ENCODE results near the gene SECTM1. TPM values are rescaled to one million over a fixed set of nuclear protein-coding genes. Genes with fewer than 3 reads are reported as not detected.

SECTM1 gene
- total and polyA plus RNA-seq, 9 of the 15 experiments (the other 6 are each of a cell fraction or from before 2014, with no cell fraction given): 0.11 to 0.46 (median 0.18) TPM; not detected in 6

DNA sequence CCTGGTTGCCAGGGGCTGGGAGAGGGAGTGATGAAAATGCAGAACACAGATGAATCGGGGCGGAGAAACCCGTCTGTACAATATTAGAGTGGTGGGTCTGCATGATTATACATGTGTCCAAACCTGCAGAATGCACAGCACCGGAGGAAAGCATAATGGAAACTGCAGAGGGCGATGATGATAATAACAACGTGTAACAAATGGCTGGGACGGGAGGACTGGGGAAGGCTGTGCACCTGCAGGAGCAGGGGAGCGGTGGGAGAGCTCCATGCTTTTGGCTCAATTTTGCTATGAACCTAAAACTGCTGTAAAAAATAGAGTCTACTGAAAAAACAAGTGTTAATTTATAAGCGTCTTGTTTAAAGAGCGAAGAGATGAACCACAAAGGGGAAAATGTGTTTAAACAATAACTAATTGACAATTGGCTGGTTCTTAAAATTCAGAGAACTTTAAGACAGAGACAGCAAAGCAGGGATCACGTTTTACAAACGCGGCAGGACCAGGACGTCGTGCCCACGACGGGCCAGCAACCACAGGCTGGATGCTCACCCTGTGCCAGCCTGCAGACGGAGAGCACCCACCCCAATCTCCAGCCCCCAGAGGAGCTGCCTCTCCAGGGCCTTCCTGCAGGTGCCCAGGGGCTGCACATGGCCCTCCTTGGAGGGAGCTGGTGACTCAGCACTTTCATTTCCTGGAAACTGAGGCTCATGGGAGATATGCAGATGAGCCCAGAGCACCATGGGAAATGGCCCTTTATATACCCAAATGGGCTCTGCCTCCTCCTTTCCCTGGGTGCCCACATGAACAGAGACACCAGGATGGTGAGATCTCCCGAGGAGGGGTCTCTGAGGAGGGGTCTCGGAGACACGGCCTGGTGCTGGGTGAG, 25.1 kb upstream of the SECTM1 start, which contains the start of gene TEX19 (continued):
- TF ChIP-seq, protein P1, sequence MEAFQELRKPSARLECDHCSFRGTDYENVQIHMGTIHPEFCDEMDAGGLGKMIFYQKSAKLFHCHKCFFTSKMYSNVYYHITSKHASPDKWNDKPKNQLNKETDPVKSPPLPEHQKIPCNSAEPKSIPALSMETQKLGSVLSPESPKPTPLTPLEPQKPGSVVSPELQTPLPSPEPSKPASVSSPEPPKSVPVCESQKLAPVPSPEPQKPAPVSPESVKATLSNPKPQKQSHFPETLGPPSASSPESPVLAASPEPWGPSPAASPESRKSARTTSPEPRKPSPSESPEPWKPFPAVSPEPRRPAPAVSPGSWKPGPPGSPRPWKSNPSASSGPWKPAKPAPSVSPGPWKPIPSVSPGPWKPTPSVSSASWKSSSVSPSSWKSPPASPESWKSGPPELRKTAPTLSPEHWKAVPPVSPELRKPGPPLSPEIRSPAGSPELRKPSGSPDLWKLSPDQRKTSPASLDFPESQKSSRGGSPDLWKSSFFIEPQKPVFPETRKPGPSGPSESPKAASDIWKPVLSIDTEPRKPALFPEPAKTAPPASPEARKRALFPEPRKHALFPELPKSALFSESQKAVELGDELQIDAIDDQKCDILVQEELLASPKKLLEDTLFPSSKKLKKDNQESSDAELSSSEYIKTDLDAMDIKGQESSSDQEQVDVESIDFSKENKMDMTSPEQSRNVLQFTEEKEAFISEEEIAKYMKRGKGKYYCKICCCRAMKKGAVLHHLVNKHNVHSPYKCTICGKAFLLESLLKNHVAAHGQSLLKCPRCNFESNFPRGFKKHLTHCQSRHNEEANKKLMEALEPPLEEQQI (IDR thresholded peaks at IDR 0.05): 0 out of 2 replicates have a peak, but pooled peaks have one; percentile 33
- no peak for TF ChIP-seq TCF15 (CRISPR knock-in tag; IDR thresholded peaks at IDR 0.05)
- no peak for TF ChIP-seq TCFL5 (CRISPR knock-in tag; conservative IDR thresholded peaks at IDR 0.05)
- peak; percentile 65; the same call in 1 of the 2 replicates for TF ChIP-seq MTA3 (IDR thresholded peaks at IDR 0.05; ENCODE audit: borderline replicate concordance)
- TF ChIP-seq CREM (IDR thresholded peaks at IDR 0.05; ENCODE audit: low read depth): peak; percentile 14; the same call in 1 of the 2 replicates
- TF ChIP-seq MEF2D (tag; conservative IDR thresholded peaks at IDR 0.05; ENCODE audit: low read depth): no peak
- TF ChIP-seq, protein P2, sequence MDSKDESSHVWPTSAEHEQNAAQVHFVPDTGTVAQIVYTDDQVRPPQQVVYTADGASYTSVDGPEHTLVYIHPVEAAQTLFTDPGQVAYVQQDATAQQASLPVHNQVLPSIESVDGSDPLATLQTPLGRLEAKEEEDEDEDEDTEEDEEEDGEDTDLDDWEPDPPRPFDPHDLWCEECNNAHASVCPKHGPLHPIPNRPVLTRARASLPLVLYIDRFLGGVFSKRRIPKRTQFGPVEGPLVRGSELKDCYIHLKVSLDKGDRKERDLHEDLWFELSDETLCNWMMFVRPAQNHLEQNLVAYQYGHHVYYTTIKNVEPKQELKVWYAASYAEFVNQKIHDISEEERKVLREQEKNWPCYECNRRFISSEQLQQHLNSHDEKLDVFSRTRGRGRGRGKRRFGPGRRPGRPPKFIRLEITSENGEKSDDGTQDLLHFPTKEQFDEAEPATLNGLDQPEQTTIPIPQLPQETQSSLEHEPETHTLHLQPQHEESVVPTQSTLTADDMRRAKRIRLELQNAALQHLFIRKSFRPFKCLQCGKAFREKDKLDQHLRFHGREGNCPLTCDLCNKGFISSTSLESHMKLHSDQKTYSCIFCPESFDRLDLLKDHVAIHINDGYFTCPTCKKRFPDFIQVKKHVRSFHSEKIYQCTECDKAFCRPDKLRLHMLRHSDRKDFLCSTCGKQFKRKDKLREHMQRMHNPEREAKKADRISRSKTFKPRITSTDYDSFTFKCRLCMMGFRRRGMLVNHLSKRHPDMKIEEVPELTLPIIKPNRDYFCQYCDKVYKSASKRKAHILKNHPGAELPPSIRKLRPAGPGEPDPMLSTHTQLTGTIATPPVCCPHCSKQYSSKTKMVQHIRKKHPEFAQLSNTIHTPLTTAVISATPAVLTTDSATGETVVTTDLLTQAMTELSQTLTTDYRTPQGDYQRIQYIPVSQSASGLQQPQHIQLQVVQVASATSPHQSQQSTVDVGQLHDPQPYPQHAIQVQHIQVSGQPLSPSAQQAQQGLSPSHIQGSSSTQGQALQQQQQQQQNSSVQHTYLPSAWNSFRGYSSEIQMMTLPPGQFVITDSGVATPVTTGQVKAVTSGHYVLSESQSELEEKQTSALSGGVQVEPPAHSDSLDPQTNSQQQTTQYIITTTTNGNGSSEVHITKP (IDR thresholded peaks at IDR 0.05; ENCODE audit: partially characterized antibody): no peak
- TF ChIP-seq SOX6 (IDR thresholded peaks at IDR 0.05): no peak
- peak in 1 of 2 experiments; percentile 86; a peak in 1 of 4 replicates for TF ChIP-seq MLX (CRISPR knock-in tag; conservative IDR thresholded peaks at IDR 0.05)
- TF ChIP-seq ZBED1 (IDR thresholded peaks at IDR 0.05): no peak
- TF ChIP-seq BRCA1 (IDR thresholded peaks at IDR 0.05): no peak
- TF ChIP-seq BRCA1 (CRISPR knock-in tag; IDR thresholded peaks at IDR 0.05): 0 out of 2 replicates have a peak, but pooled peaks have one; percentile 69
- TF ChIP-seq ZBTB11 (CRISPR knock-in tag; IDR thresholded peaks at IDR 0.05): no peak
- no peak for TF ChIP-seq BRD4 (IDR thresholded peaks at IDR 0.05)
- no peak for TF ChIP-seq CEBPB (tag; IDR thresholded peaks at IDR 0.05)
- no peak for TF ChIP-seq KDM5B (IDR thresholded peaks at IDR 0.05; ENCODE audit: insufficient replicate concordance, low read depth, low read length)
